SK-N-SH (cell line): ENCODE results near the gene LFNG.
A peak's percentile ranks its signal among the peaks of the same experiment; 100 is the strongest.

Experiments
- EP300 ChIP-seq, 2 experiments: IDR thresholded peaks; 2 replicates each; pipeline versions ENCODE4 v1.4.0 to v1.6.1; 2012; ENCODE audit warnings: borderline replicate concordance in 1 of 2, low read depth in 1 of 2, low read length in 1 of 2
- GATA2 ChIP-seq: sonication (generic); formaldehyde crosslinking; IDR thresholded peaks from 2 replicates; pipeline ENCODE4 v1.5.0; 2020; ENCODE audit warnings: mild to moderate bottlenecking, missing genetic modification reagents
- JUND ChIP-seq: IDR thresholded peaks from 2 replicates; pipeline ENCODE4 v1.4.0; 2012
- NFIC ChIP-seq: IDR thresholded peaks from 2 replicates; pipeline ENCODE4 v1.4.0; 2012; ENCODE audit warnings: borderline replicate concordance
- POLR2AphosphoS5 ChIP-seq: IDR thresholded peaks from 2 replicates; pipeline ENCODE4 v1.6.1; 2012; ENCODE audit warnings: low read depth, low read length
- RAD21 ChIP-seq: IDR thresholded peaks from 2 replicates; pipeline ENCODE4 v1.6.1; 2012; ENCODE audit warnings: mild to moderate bottlenecking, low read length
- RFX5 ChIP-seq: IDR thresholded peaks from 2 replicates; pipeline ENCODE4 v1.6.1; 2012; ENCODE audit warnings: mild to moderate bottlenecking, improper control_type of control experiment, low read length
- TCF12 ChIP-seq: IDR thresholded peaks from 2 replicates; pipeline ENCODE4 v1.4.0; 2012
- TF ChIP-seq, protein P1 (sequence below): fragments of 200-600 bp; sonication (generic); IDR thresholded peaks from 2 replicates; pipeline ENCODE4 v1.6.1; 2017; ENCODE audit warnings: antibody characterized with exemption, mild to moderate bottlenecking, moderate library complexity
- TF ChIP-seq, protein P2 (sequence below): IDR thresholded peaks from 2 replicates; pipeline ENCODE4; 2012
- TF ChIP-seq, protein P3 (sequence below): IDR thresholded peaks from 2 replicates; pipeline ENCODE4 v1.4.0; 2012; ENCODE audit warnings: low read depth

DNA sequence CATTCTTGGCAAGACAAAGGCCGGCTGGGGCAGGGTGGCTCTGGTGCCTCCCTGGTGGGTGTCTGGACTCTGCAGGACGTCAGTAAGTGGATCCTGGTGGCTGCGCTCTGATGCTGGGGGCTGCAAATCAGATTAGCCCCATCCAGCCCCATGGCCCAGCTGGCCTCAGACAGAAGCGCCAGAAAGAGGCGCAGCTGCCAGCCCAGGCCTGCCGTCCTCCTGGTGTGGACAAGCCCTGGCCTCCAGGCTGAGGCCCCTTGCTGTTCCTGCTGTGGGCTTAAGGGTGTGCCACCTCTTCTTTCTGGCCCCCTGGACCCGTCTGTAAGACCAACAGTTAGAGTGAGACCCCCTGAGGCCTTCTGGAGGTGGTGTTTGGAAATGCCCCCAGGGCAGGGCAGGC is 5.9 kb upstream of the LFNG start:
- peak; percentile 85 for TF ChIP-seq GATA2
- TF ChIP-seq, protein P1, sequence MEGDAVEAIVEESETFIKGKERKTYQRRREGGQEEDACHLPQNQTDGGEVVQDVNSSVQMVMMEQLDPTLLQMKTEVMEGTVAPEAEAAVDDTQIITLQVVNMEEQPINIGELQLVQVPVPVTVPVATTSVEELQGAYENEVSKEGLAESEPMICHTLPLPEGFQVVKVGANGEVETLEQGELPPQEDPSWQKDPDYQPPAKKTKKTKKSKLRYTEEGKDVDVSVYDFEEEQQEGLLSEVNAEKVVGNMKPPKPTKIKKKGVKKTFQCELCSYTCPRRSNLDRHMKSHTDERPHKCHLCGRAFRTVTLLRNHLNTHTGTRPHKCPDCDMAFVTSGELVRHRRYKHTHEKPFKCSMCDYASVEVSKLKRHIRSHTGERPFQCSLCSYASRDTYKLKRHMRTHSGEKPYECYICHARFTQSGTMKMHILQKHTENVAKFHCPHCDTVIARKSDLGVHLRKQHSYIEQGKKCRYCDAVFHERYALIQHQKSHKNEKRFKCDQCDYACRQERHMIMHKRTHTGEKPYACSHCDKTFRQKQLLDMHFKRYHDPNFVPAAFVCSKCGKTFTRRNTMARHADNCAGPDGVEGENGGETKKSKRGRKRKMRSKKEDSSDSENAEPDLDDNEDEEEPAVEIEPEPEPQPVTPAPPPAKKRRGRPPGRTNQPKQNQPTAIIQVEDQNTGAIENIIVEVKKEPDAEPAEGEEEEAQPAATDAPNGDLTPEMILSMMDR, result no peak
- TF ChIP-seq EP300 (IDR thresholded peaks at IDR 0.05; ENCODE audit: borderline replicate concordance in 1 of 2, low read depth in 1 of 2, low read length in 1 of 2), result peak in 1 of 2 experiments; percentile 96; a peak in 2 of 4 replicates
- TF ChIP-seq RFX5, result no peak
- TF ChIP-seq POLR2AphosphoS5, result no peak
- peak; percentile 42 for TF ChIP-seq RAD21
- no peak for TF ChIP-seq TCF12
- no peak for TF ChIP-seq NFIC
- TF ChIP-seq, protein P2, sequence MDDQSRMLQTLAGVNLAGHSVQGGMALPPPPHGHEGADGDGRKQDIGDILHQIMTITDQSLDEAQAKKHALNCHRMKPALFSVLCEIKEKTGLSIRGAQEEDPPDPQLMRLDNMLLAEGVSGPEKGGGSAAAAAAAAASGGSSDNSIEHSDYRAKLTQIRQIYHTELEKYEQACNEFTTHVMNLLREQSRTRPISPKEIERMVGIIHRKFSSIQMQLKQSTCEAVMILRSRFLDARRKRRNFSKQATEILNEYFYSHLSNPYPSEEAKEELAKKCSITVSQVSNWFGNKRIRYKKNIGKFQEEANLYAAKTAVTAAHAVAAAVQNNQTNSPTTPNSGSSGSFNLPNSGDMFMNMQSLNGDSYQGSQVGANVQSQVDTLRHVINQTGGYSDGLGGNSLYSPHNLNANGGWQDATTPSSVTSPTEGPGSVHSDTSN, result no peak
- TF ChIP-seq, protein P3, sequence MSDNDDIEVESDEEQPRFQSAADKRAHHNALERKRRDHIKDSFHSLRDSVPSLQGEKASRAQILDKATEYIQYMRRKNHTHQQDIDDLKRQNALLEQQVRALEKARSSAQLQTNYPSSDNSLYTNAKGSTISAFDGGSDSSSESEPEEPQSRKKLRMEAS, result no peak
- TF ChIP-seq JUND, result no peak
